PC-3 (cell line): Measurements from ENCODE around the gene COMT. TPM values are rescaled to one million over a fixed set of nuclear protein-coding genes. Genes with fewer than 3 reads are reported as not detected.

Source experiments
- ATAC-seq: fragments of 200-7000 bp; cut with Tn5 transposase; 2 replicates; pipeline ENCODE4 v1.9.1; 2020; ENCODE audit warnings: mild to moderate bottlenecking, moderate library complexity
- BruUV-seq: library from RNA; stranded (reverse); fragments of 400-500 nt; replicated peaks from 2 replicates; lab custom pipeline; 2021; lab: Mats Ljungman, UMichigan
- CTCF ChIA-PET: fragments of 300-600 bp; sonication (Branson Sonifier 250); formaldehyde crosslinking; loops from one replicate; lab custom pipeline; 2022; ENCODE audit warnings: antibody characterized with exemption; lab: Charles Lee
- POLR2A ChIA-PET: fragments of 300-600 bp; sonication (Branson Sonifier 250); formaldehyde crosslinking; loops from one replicate; lab custom pipeline; 2022; ENCODE audit warnings: antibody characterized with exemption; ENCODE audit not compliant: unreplicated experiment; lab: Charles Lee
- DNase-seq: peaks from one replicate; pipeline ENCODE4 v3.0.0-alpha.2; 2015
- H2AFZ ChIP-seq: fragments of 300-600 bp; sonication (generic); 2 replicates; pipeline ENCODE4 v1.6.0; 2016; ENCODE audit warnings: antibody characterized with exemption, low read length
- H3F3A ChIP-seq: fragments of 300-600 bp; sonication (generic); one replicate; pipeline ENCODE4 v1.6.0; 2017; ENCODE audit warnings: antibody characterized with exemption, low read length, control low read depth, mild to moderate bottlenecking; ENCODE audit not compliant: unreplicated experiment
- H3K27ac ChIP-seq: fragments of 300-600 bp; sonication (generic); 2 replicates; pipeline ENCODE4 v1.5.1; 2016; ENCODE audit warnings: mild to moderate bottlenecking, low read length
- H3K27me3 ChIP-seq: fragments of 300-600 bp; sonication (generic); 2 replicates; pipeline ENCODE4 v1.6.1; 2016; ENCODE audit warnings: low read length, mixed read lengths
- H3K36me3 ChIP-seq: fragments of 300-600 bp; sonication (generic); 2 replicates; pipeline ENCODE4 v1.6.1; 2016; ENCODE audit warnings: low read depth, mixed run types, low read length, mixed read lengths
- H3K4me1 ChIP-seq: fragments of 300-600 bp; sonication (generic); 2 replicates; pipeline ENCODE4 v1.5.1; 2016; ENCODE audit warnings: low read length; ENCODE audit not compliant: insufficient read depth
- H3K4me2 ChIP-seq: fragments of 300-600 bp; sonication (generic); 2 replicates; pipeline ENCODE4 v1.6.0; 2016; ENCODE audit warnings: low read length
- H3K4me3 ChIP-seq: fragments of 300-600 bp; sonication (generic); 2 replicates; pipeline ENCODE4 v1.5.1; 2016; ENCODE audit warnings: mild to moderate bottlenecking, low read length, mixed read lengths
- H3K79me2 ChIP-seq: fragments of 300-600 bp; sonication (generic); 2 replicates; pipeline ENCODE4 v1.6.1; 2017; ENCODE audit warnings: low read length, mixed read lengths
- H3K9ac ChIP-seq: fragments of 300-600 bp; sonication (generic); 2 replicates; pipeline ENCODE4 v1.6.0; 2016; ENCODE audit warnings: mild to moderate bottlenecking, low read length
- H3K9me2 ChIP-seq: fragments of 300-600 bp; sonication (generic); replicated peaks from 2 replicates; pipeline ENCODE4 v1.6.1; 2016; ENCODE audit warnings: mixed run types, low read length, mixed read lengths
- H3K9me3 ChIP-seq: fragments of 300-600 bp; sonication (generic); 2 replicates; pipeline ENCODE4 v1.6.1; 2016; ENCODE audit warnings: low read length, mixed read lengths
- H4K20me1 ChIP-seq: fragments of 300-600 bp; sonication (generic); 2 replicates; pipeline ENCODE4 v1.6.1; 2016; ENCODE audit warnings: low read length, mixed read lengths
- CTCF ChIP-seq: fragments of 300-600 bp; sonication (generic); conservative IDR thresholded peaks from 2 replicates; pipeline ENCODE4 v1.5.1; 2017; ENCODE audit warnings: antibody characterized with exemption, low read depth, mild to moderate bottlenecking, low read length
- EZH2 ChIP-seq: fragments of 300-600 bp; sonication (generic); IDR thresholded peaks from one replicate; pipeline ENCODE4 v1.6.1; 2017; ENCODE audit warnings: antibody characterized with exemption, mild to moderate bottlenecking, low read length; ENCODE audit not compliant: unreplicated experiment
- EZH2phosphoT487 ChIP-seq: fragments of 300-600 bp; sonication (generic); IDR thresholded peaks from 2 replicates; pipeline ENCODE4 v1.6.1; 2018; ENCODE audit warnings: mild to moderate bottlenecking, antibody characterized with exemption, low read length, borderline replicate concordance
- intact Hi-C: fragments of 100-400 bp; cut with micrococcal nuclease; formaldehyde crosslinking; loops from 2 replicates; pipeline ENCODE4 v1.9.0; 2023
- total RNA-seq: library from RNA; depleted of rRNA; stranded (reverse); fragments of >200 nt; gene quantifications from 2 replicates; pipeline ENCODE4 v1.2.3, GENCODE V29; 2014

COMT gene
- total RNA-seq, 1 experiment from 2014 or later: 204 TPM

GRCh38 chr22:19943082-19944026, 1.8 kb downstream of the COMT start:
- no peaks in the 10 kb centered on the region for H3K36me3 ChIP-seq
- peak overlapping the region; percentile 95 for H3K9ac ChIP-seq
- H3K79me2 ChIP-seq: peaks cover 38% of the 10 kb centered on the region
- no peaks in the 10 kb centered on the region for H3K27me3 ChIP-seq
- no peak overlapping the region for H2AFZ ChIP-seq
- BruUV-seq: no TSS peak
- peak overlapping the region; percentile 100 for H3K4me2 ChIP-seq
- ChIA-PET POLR2A (no interaction called here), CTCF (interaction anchor here (0.5 kb wide), 1 partner anchor 13 kb away, joined by 14 read pairs; no protein-coding TSS in a partner anchor)
- ATAC-seq: no peak
- no peaks in the 10 kb centered on the region for H3K9me2 ChIP-seq
- intact Hi-C loops: no loop called here
- peak; percentile 28 for DNase-seq
- no peaks in the 10 kb centered on the region for H3K9me3 ChIP-seq
- peak overlapping the region; percentile 25; the same call in 1 of the 2 replicates for H3K27ac ChIP-seq
- peaks cover 23% of the 10 kb centered on the region for H3K4me1 ChIP-seq
- TF ChIP-seq EZH2 (no peak), CTCF (no peak), EZH2phosphoT487 (no peak)
- H3F3A ChIP-seq: no peaks in the 10 kb centered on the region
- H3K4me3 ChIP-seq: peak overlapping the region; percentile 93
- no peaks in the 10 kb centered on the region for H4K20me1 ChIP-seq

GRCh38 chr22:19948057-19948760, 6.6 kb downstream of the COMT start:
- TF ChIP-seq CTCF (no peak), EZH2phosphoT487 (no peak), EZH2 (no peak)
- BruUV-seq: no TSS peak
- no peaks in the 10 kb centered on the region for H4K20me1 ChIP-seq
- no peaks in the 10 kb centered on the region for H3F3A ChIP-seq
- H3K27me3 ChIP-seq: no peaks in the 10 kb centered on the region
- ATAC-seq (no peak), DNase-seq (no peak)
- H2AFZ ChIP-seq: no peak overlapping the region
- H3K79me2 ChIP-seq: peaks cover 7% of the 10 kb centered on the region
- POLR2A ChIA-PET: no interaction called here
- CTCF ChIA-PET: interaction anchor here (0.6 to 1.0 kb wide), 2 partner anchors 26 to 218 kb away, joined by 4 to 5 read pairs; no protein-coding TSS in a partner anchor
- H3K4me1 ChIP-seq: peaks cover 11% of the 10 kb centered on the region
- H3K27ac ChIP-seq: no peak overlapping the region
- H3K9me3 ChIP-seq: no peaks in the 10 kb centered on the region
- H3K4me2 ChIP-seq: no peak overlapping the region
- H3K9ac ChIP-seq: no peak overlapping the region
- H3K9me2 ChIP-seq: no peaks in the 10 kb centered on the region
- intact Hi-C loops: no loop called here
- no peak overlapping the region for H3K4me3 ChIP-seq
- H3K36me3 ChIP-seq: no peaks in the 10 kb centered on the region
